GM21390 (cell line): ENCODE results near the gene KRTAP23-1.

Experiments used
- ATAC-seq: cut with Tn5 transposase; IDR thresholded peaks from one replicate; pipeline ENCODE4 v1.9.1; 2021; ENCODE audit not compliant: unreplicated experiment

KRTAP23-1 gene

GRCh38 chr21:30348506-30348905, at the start of gene KRTAP23-1:
Gene KRTAP23-1 (minus strand): TSS chr21:30348606. CDS start chr21:30348606, 0 bp downstream.
- ATAC-seq: no peak

GRCh38 chr21:30395731-30396130, 47.3 kb upstream of the KRTAP23-1 start, which contains the start of gene KRTAP13-1:
Gene KRTAP13-1 (plus strand): TSS chr21:30396031. CDS start chr21:30396087, 56 bp downstream.
- ATAC-seq: no peak

GRCh38 chr21:30391492-30392025, 43.2 kb upstream of the KRTAP23-1 start:
- ATAC-seq: no peak

GRCh38 chr21:30382201-30382600, 33.8 kb upstream of the KRTAP23-1 start:
- ATAC-seq: no peak

- no peak for ATAC-seq
These were observed 23.8 kb upstream of the KRTAP23-1 start, which contains the start of gene KRTAP13-2 for GRCh38 chr21:30372139-30372770. Gene KRTAP13-2 (minus strand): TSS chr21:30372271. CDS start chr21:30372213, 58 bp downstream.

GRCh38 chr21:30355906-30356305, 7.5 kb upstream of the KRTAP23-1 start:
- no peak for ATAC-seq

GRCh38 chr21:30354308-30355005, 6.1 kb upstream of the KRTAP23-1 start:
- ATAC-seq: no peak

- ATAC-seq: no peak
These were observed 3.1 kb upstream of the KRTAP23-1 start for GRCh38 chr21:30351534-30351933.

- ATAC-seq: no peak
These were observed 1.2 kb upstream of the KRTAP23-1 start for GRCh38 chr21:30349572-30349971.

GRCh38 chr21:30345014-30345413, 3.4 kb downstream of the KRTAP23-1 start:
- no peak for ATAC-seq

- ATAC-seq: no peak
These were observed 7.5 kb downstream of the KRTAP23-1 start for GRCh38 chr21:30340714-30341573.

GRCh38 chr21:30338717-30339116, 9.7 kb downstream of the KRTAP23-1 start:
- no peak for ATAC-seq

- no peak for ATAC-seq
These were observed 10.6 kb downstream of the KRTAP23-1 start for GRCh38 chr21:30337772-30338171.

- no peak for ATAC-seq
These were observed 11.1 kb downstream of the KRTAP23-1 start, which contains the start of gene KRTAP27-1 for GRCh38 chr21:30337276-30337744. Gene KRTAP27-1 (minus strand): TSS chr21:30337694. CDS start chr21:30337668, 26 bp downstream.

- no peak for ATAC-seq
These were observed 11.8 kb downstream of the KRTAP23-1 start for GRCh38 chr21:30336596-30336995.

- no peak for ATAC-seq
These were observed 14.7 kb downstream of the KRTAP23-1 start for GRCh38 chr21:30333736-30334135.

GRCh38 chr21:30332681-30333080, 15.7 kb downstream of the KRTAP23-1 start:
- ATAC-seq: no peak

GRCh38 chr21:30329203-30329875, 19.1 kb downstream of the KRTAP23-1 start:
- ATAC-seq: no peak

GRCh38 chr21:30326390-30326789, 22.0 kb downstream of the KRTAP23-1 start:
- ATAC-seq: no peak

- ATAC-seq: no peak
These were observed 28.2 kb downstream of the KRTAP23-1 start, which contains the start of gene KRTAP26-1 for GRCh38 chr21:30320215-30320614. Gene KRTAP26-1 (minus strand): TSS chr21:30320315. CDS start chr21:30320035, 280 bp downstream.
